HCT116 (cell line): Measurements from ENCODE around the gene KCNC2. TPM values are rescaled to one million over a fixed set of nuclear protein-coding genes. Genes with fewer than 3 reads are reported as not detected.

ENCODE experiments used
- ATAC-seq: fragments of 200-7000 bp; cut with Tn5 transposase; 2 replicates; pipeline ENCODE4 v1.9.1; 2020; ENCODE audit warnings: mild to moderate bottlenecking, moderate library complexity
- BruUV-seq: library from RNA; stranded (reverse); fragments of 400-500 nt; replicated peaks from 2 replicates; lab custom pipeline; 2021; lab: Mats Ljungman, UMichigan
- CTCF ChIA-PET: fragments of 300-600 bp; sonication (Branson Sonifier 250); formaldehyde crosslinking; loops from one replicate; lab custom pipeline; 2021; ENCODE audit warnings: antibody characterized with exemption; lab: Charles Lee
- POLR2A ChIA-PET: fragments of 300-600, 350-600 bp; sonication (Branson Sonifier 250); formaldehyde crosslinking; loops from one replicate; lab custom pipeline; 2021; ENCODE audit warnings: antibody characterized with exemption; lab: Charles Lee
- RAD21 ChIA-PET, 2 experiments: fragments of 300-600 bp; sonication (Branson Sonifier 250); formaldehyde crosslinking; loops; one replicate each; lab custom pipeline; 2023; ENCODE audit warnings: low total read pairs in 2 of 2; ENCODE audit not compliant: uncharacterized antibody in 2 of 2, unreplicated experiment in 2 of 2, low non-redundant PET in 1 of 2; lab: Charles Lee
- DNase-seq: peaks from one replicate; pipeline ENCODE4 v3.0.0-alpha.2; 2010; ENCODE audit warnings: low read depth, low spot score
- H2AFZ ChIP-seq: fragments of 200-600 bp; shearing (Covaris generic), sonication (generic); 2 replicates; pipeline ENCODE4 v1.6.1; 2017; ENCODE audit warnings: low read depth, mixed run types, mixed read lengths, antibody characterized with exemption, low read length; ENCODE audit not compliant: poor library complexity, severe bottlenecking
- H3K27ac ChIP-seq: 2 replicates; pipeline ENCODE4 v1.5.1; 2012; ENCODE audit warnings: low read depth, low read length
- H3K27me3 ChIP-seq: fragments of 200-600 bp; sonication (generic); 2 replicates; pipeline ENCODE4 v1.6.1; 2016; ENCODE audit warnings: mixed run types, low read length, mixed read lengths; ENCODE audit not compliant: insufficient read depth
- H3K36me3 ChIP-seq, 2 experiments: fragments of 200-500 bp in 1 of 2; fragments of 200-600 bp in 1 of 2; sonication (Bioruptor generic) in 1 of 2; sonication (generic) in 1 of 2; 2 replicates each; pipeline versions ENCODE4 v1.5.1 to v1.6.1; 2014 to 2016; ENCODE audit warnings: low read length in 2 of 2, inconsistent platforms in 1 of 2, mixed read lengths in 1 of 2, mixed run types in 1 of 2; ENCODE audit not compliant: insufficient read depth in 2 of 2, control insufficient read depth in 1 of 2
- H3K4me1 ChIP-seq, 2 experiments: fragments of 200-600 bp in 1 of 2; sonication (generic) in 1 of 2; 2 replicates each; pipeline versions ENCODE4 v1.5.1 to v1.6.1; 2012 to 2017; ENCODE audit warnings: low read length in 2 of 2, inconsistent platforms in 1 of 2, mild to moderate bottlenecking in 1 of 2, mixed read lengths in 1 of 2, mixed run types in 1 of 2, moderate library complexity in 1 of 2; ENCODE audit not compliant: insufficient read depth in 2 of 2, control insufficient read depth in 1 of 2
- H3K4me2 ChIP-seq: fragments of 200-600 bp; sonication (generic); 2 replicates; pipeline ENCODE4 v1.6.1; 2017; ENCODE audit warnings: mixed run types, low read length, mixed read lengths
- H3K4me3 ChIP-seq, 2 experiments: fragments of 200-600 bp in 1 of 2; sonication (generic) in 1 of 2; replicated peaks in 1 of 2; 2 replicates each; pipeline ENCODE4 v1.5.1; 2011 to 2016; ENCODE audit warnings: low read length in 2 of 2, control low read depth in 1 of 2, low read depth in 1 of 2, mild to moderate bottlenecking in 1 of 2, mixed read lengths in 1 of 2, mixed run types in 1 of 2
- H3K79me2 ChIP-seq: fragments of 200-600 bp; sonication (generic); 2 replicates; pipeline ENCODE4 v1.6.1; 2017; ENCODE audit warnings: mild to moderate bottlenecking, mixed run types, low read length, moderate library complexity, mixed read lengths; ENCODE audit not compliant: insufficient read depth
- H3K9ac ChIP-seq: fragments of 200-600 bp; sonication (generic); 2 replicates; pipeline ENCODE4 v1.6.1; 2016; ENCODE audit warnings: low read length, mixed read lengths
- H3K9me2 ChIP-seq: fragments of 200-600 bp; sonication (generic), shearing (Covaris generic); 2 replicates; pipeline ENCODE4 v1.6.1; 2017; ENCODE audit warnings: mixed run types, mild to moderate bottlenecking, moderate library complexity; ENCODE audit not compliant: insufficient read depth
- H3K9me3 ChIP-seq, 2 experiments: fragments of 200-500 bp in 1 of 2; fragments of 200-600 bp in 1 of 2; sonication (Bioruptor generic) in 1 of 2; sonication (generic) in 1 of 2; 2 replicates each; pipeline ENCODE4 v1.6.1; 2014 to 2017; ENCODE audit warnings: low read length in 2 of 2, mixed read lengths in 2 of 2, inconsistent platforms in 1 of 2, low read depth in 1 of 2, mild to moderate bottlenecking in 1 of 2, mixed run types in 1 of 2, moderate library complexity in 1 of 2; ENCODE audit not compliant: control insufficient read depth in 1 of 2, insufficient read depth in 1 of 2
- H4K20me1 ChIP-seq: fragments of 200-600 bp; sonication (generic), shearing (Covaris generic); 2 replicates; pipeline ENCODE4 v1.6.1; 2017; ENCODE audit warnings: mixed run types, mild to moderate bottlenecking, moderate library complexity; ENCODE audit not compliant: insufficient read depth
- EZH2 ChIP-seq: fragments of 200-600 bp; sonication (generic); IDR thresholded peaks from 2 replicates; pipeline ENCODE4 v1.6.1; 2017; ENCODE audit warnings: antibody characterized with exemption, mixed run types
- JUND ChIP-seq: IDR thresholded peaks from 2 replicates; pipeline ENCODE4 v1.6.1; 2012
- POLR2AphosphoS5 ChIP-seq: IDR thresholded peaks from 2 replicates; pipeline ENCODE4 v1.6.1; 2011; ENCODE audit warnings: mild to moderate bottlenecking, low read depth, low read length, moderate library complexity
- RAD21 ChIP-seq: IDR thresholded peaks from 2 replicates; pipeline ENCODE4 v1.6.1; 2012; ENCODE audit warnings: low read depth, mild to moderate bottlenecking
- SRF ChIP-seq: IDR thresholded peaks from 2 replicates; pipeline ENCODE4 v1.6.1; 2012; ENCODE audit warnings: low read depth
- intact Hi-C: fragments of 100-400 bp; cut with micrococcal nuclease; formaldehyde crosslinking; loops from 2 replicates; pipeline ENCODE4 v1.10.0; 2022
- total RNA-seq: library from RNA; stranded (reverse); gene quantifications from one replicate; pipeline ENCODE4 v1.2.1, GENCODE V29; 2021; ENCODE audit not compliant: unreplicated experiment
- TF ChIP-seq, protein P1 (sequence below): IDR thresholded peaks from 2 replicates; pipeline ENCODE4 v1.6.1; 2012

Gene KCNC2
- total RNA-seq, 1 experiment from 2014 or later, result not detected

DNA sequence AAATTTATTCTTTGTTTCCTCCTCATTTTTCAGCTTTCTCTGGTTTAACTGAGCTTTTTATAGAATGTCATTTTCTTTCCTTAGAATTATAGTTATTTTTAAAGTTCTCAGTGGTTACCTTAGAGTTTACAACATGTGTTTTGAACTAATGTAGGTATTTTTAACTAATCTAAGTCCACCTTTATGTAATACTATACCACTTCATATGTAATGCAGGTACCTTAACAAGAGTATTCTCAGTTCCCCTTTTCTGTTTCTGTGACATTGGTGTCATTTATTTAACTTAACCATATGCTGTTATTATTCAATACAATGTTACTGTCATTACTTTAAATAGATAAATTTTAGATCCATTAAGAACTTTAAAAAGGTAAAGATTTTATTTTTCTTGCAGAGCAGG lies 30.3 kb upstream of the KCNC2 start:
- Histone ChIP-seq H4K20me1 (no peaks in the 10 kb centered on the region), H3K9ac (no peak overlapping the region), H3K4me2 (no peak overlapping the region), H3K4me3 (no peak overlapping the region), H3K27ac (no peak overlapping the region), H3K4me1 (no peaks in the 10 kb centered on the region), H3K36me3 (no peaks in the 10 kb centered on the region; a peak in 1 of 4 replicates), H3K9me2 (no peaks in the 10 kb centered on the region), H3K79me2 (no peaks in the 10 kb centered on the region), H3K27me3 (no peaks in the 10 kb centered on the region), H2AFZ (no peak overlapping the region), H3K9me3 (peaks cover 4 to 8% of the 10 kb centered on the region in 2 experiments; a peak in 2 of 4 replicates)
- RAD21 ChIA-PET, result no interaction called here
- POLR2A ChIA-PET, result no interaction called here
- TF ChIP-seq, protein P1, sequence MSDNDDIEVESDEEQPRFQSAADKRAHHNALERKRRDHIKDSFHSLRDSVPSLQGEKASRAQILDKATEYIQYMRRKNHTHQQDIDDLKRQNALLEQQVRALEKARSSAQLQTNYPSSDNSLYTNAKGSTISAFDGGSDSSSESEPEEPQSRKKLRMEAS, result no peak
- TF ChIP-seq SRF, result no peak
- no peak for ATAC-seq
- intact Hi-C loops, result no loop called here
- BruUV-seq, result no TSS peak
- CTCF ChIA-PET, result no interaction called here
- no peak for DNase-seq

DNA sequence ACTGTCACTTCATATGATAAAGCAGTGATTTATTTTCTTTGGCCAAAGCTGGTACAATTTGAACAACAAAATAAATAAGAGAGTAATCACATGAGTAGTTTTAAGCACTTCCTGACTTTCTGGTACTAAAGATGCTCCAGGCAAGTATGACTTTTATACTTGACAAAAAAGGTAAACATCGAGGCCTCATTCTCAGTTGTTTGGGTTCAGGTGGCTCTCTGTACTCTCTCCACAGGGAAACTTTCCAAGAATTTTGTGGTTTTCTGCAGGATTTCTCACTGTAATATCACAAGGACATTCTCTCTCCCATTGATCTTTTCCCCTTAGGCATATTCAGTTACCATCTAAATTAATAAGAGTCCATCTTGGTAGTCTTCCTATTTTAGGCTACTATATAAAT lies 26.6 kb upstream of the KCNC2 start:
- intact Hi-C loops, result no loop called here
- H3K27ac ChIP-seq, result no peak overlapping the region
- no peak overlapping the region for H3K4me3 ChIP-seq
- no peaks in the 10 kb centered on the region for H3K27me3 ChIP-seq
- POLR2A ChIA-PET, result no interaction called here
- ATAC-seq, result no peak
- no peaks in the 10 kb centered on the region for H3K9me2 ChIP-seq
- peaks cover 4 to 8% of the 10 kb centered on the region in 2 experiments; a peak in 2 of 4 replicates for H3K9me3 ChIP-seq
- H3K4me1 ChIP-seq, result no peaks in the 10 kb centered on the region
- H3K9ac ChIP-seq, result no peak overlapping the region
- no peak overlapping the region for H3K4me2 ChIP-seq
- CTCF ChIA-PET, result no interaction called here
- DNase-seq, result no peak
- peak overlapping the region; percentile 20 for H2AFZ ChIP-seq
- BruUV-seq, result no TSS peak
- RAD21 ChIA-PET, result no interaction called here
- no peaks in the 10 kb centered on the region; a peak in 1 of 4 replicates for H3K36me3 ChIP-seq
- no peaks in the 10 kb centered on the region for H3K79me2 ChIP-seq
- H4K20me1 ChIP-seq, result no peaks in the 10 kb centered on the region
- no peak for TF ChIP-seq POLR2AphosphoS5
- no peak for TF ChIP-seq JUND
- no peak for TF ChIP-seq EZH2
- TF ChIP-seq RAD21, result no peak
